GM23338 (cell line): ENCODE measurements around the gene CCDC146. TPM values are rescaled to one million over a fixed set of nuclear protein-coding genes. Genes with fewer than 3 reads are reported as not detected.

Source experiments
- ATAC-seq: fragments of 200-7000 bp; cut with Tn5 transposase; 3 replicates; pipeline ENCODE4 v1.9.1; 2020
- DNase-seq: peaks from one replicate; pipeline ENCODE4 v3.0.0-alpha.2; 2015; ENCODE audit warnings: low spot score
- H2AFZ ChIP-seq: fragments of 200-600 bp; sonication (generic); 2 replicates; pipeline ENCODE4 v1.8.0; 2016; ENCODE audit warnings: antibody characterized with exemption, mild to moderate bottlenecking, moderate library complexity
- H3F3A ChIP-seq: fragments of 200-600 bp; sonication (generic); replicated peaks from 2 replicates; pipeline ENCODE4 v1.8.0; 2017; ENCODE audit warnings: antibody characterized with exemption, mixed run types, low read depth
- H3K27ac ChIP-seq: fragments of 200-600 bp; sonication (generic); 2 replicates; pipeline ENCODE4 v1.6.1; 2016; ENCODE audit warnings: low read depth
- H3K27me3 ChIP-seq: fragments of 200-600 bp; sonication (generic); 2 replicates; pipeline ENCODE4 v1.8.0; 2016; ENCODE audit warnings: mild to moderate bottlenecking, mixed run types, moderate library complexity; ENCODE audit not compliant: insufficient read depth
- H3K36me3 ChIP-seq: fragments of 200-600 bp; sonication (generic); 2 replicates; pipeline ENCODE4 v1.8.0; 2016; ENCODE audit warnings: mild to moderate bottlenecking; ENCODE audit not compliant: insufficient read depth
- H3K4me1 ChIP-seq: fragments of 200-600 bp; sonication (generic); 2 replicates; pipeline ENCODE4 v1.8.0; 2016; ENCODE audit warnings: mild to moderate bottlenecking, moderate library complexity; ENCODE audit not compliant: insufficient read depth
- H3K4me2 ChIP-seq: fragments of 200-600 bp; sonication (generic); 2 replicates; pipeline ENCODE4 v1.7.1; 2017; ENCODE audit warnings: mixed run types
- H3K4me3 ChIP-seq: fragments of 200-600 bp; sonication (generic); 2 replicates; pipeline ENCODE4 v1.6.1; 2016; ENCODE audit warnings: mixed run types
- H3K79me2 ChIP-seq: fragments of 200-600 bp; sonication (generic); replicated peaks from 2 replicates; pipeline ENCODE4 v1.8.0; 2017; ENCODE audit warnings: mild to moderate bottlenecking; ENCODE audit not compliant: insufficient read depth
- H3K9me2 ChIP-seq: fragments of 200-600 bp; sonication (generic); 2 replicates; pipeline ENCODE4 v1.8.0; 2017; ENCODE audit not compliant: insufficient read depth
- H4K20me1 ChIP-seq: fragments of 200-600 bp; sonication (generic); replicated peaks from 2 replicates; pipeline ENCODE4 v1.8.0; 2017; ENCODE audit warnings: mild to moderate bottlenecking; ENCODE audit not compliant: insufficient read depth
- H3K27ac Mint-ChIP-seq: 2 replicates; pipeline ENCODE4 v1.8.0; 2020; ENCODE audit warnings: inconsistent platforms, mild to moderate bottlenecking, moderate library complexity, mixed read lengths
- H3K27me3 Mint-ChIP-seq: 3 replicates; pipeline ENCODE4 v1.8.0; 2022; ENCODE audit warnings: low read depth, mild to moderate bottlenecking, moderate library complexity, mixed read lengths, inconsistent platforms; ENCODE audit not compliant: insufficient read depth, poor library complexity
- H3K36me3 Mint-ChIP-seq: 3 replicates; pipeline ENCODE4 v1.8.0; 2021; ENCODE audit warnings: low read depth, mild to moderate bottlenecking, inconsistent platforms, moderate library complexity, mixed read lengths
- H3K4me1 Mint-ChIP-seq: 3 replicates; pipeline ENCODE4 v1.8.0; 2020; ENCODE audit warnings: mild to moderate bottlenecking, inconsistent platforms, mixed read lengths
- H3K4me3 Mint-ChIP-seq: 3 replicates; pipeline ENCODE4 v1.8.0; 2021; ENCODE audit warnings: moderate library complexity, mild to moderate bottlenecking, inconsistent platforms, mixed read lengths
- H3K9me3 Mint-ChIP-seq: 3 replicates; pipeline ENCODE4 v1.8.0; 2020; ENCODE audit warnings: moderate library complexity, mild to moderate bottlenecking, inconsistent platforms, mixed read lengths
- CREB1 ChIP-seq: fragments of 250-450 bp; sonication (Bioruptor Pico); IDR thresholded peaks from 2 replicates; pipeline ENCODE4 v1.5.0; 2020; ENCODE audit warnings: low read depth, mild to moderate bottlenecking, moderate library complexity
- EZH2phosphoT487 ChIP-seq: fragments of 200-600 bp; sonication (generic); IDR thresholded peaks from one replicate; pipeline ENCODE4 v1.8.1; 2018; ENCODE audit warnings: antibody characterized with exemption; ENCODE audit not compliant: unreplicated experiment
- ZNF114 ChIP-seq: fragments of 250-450 bp; sonication (Bioruptor Pico); IDR thresholded peaks from 2 replicates; pipeline ENCODE4 v1.5.0; 2020; ENCODE audit warnings: mild to moderate bottlenecking, moderate library complexity
- ZNF462 ChIP-seq: fragments of 250-450 bp; sonication (Bioruptor Pico); IDR thresholded peaks from 2 replicates; pipeline ENCODE4 v1.5.0; 2020; ENCODE audit warnings: mild to moderate bottlenecking, moderate library complexity
- polyA plus RNA-seq: library from polyadenylated mRNA; unstranded; fragments of >200 nt; fragmentation: Nextera tagmentation; extraction: Ambion mirVana; gene quantifications from 2 replicates; pipeline ENCODE4 v1.2.1, GENCODE V29; 2016
- total RNA-seq: library from RNA; depleted of rRNA; stranded (reverse); fragments of >200 nt; shearing (Covaris generic); gene quantifications from 2 replicates; pipeline ENCODE4 v1.2.3, GENCODE V29; 2014
- TF ChIP-seq, protein P1 (sequence below): IDR thresholded peaks from 2 replicates; pipeline ENCODE4 v1.6.1; 2016; ENCODE audit warnings: antibody characterized with exemption

CCDC146 gene
- total and polyA plus RNA-seq, 2 experiments from 2014 or later: 0.35 to 0.74 TPM

- TF ChIP-seq ZNF462 (CRISPR knock-in tag) (no peak), CREB1 (no peak), EZH2phosphoT487 (no peak)
- TF ChIP-seq, protein P1, sequence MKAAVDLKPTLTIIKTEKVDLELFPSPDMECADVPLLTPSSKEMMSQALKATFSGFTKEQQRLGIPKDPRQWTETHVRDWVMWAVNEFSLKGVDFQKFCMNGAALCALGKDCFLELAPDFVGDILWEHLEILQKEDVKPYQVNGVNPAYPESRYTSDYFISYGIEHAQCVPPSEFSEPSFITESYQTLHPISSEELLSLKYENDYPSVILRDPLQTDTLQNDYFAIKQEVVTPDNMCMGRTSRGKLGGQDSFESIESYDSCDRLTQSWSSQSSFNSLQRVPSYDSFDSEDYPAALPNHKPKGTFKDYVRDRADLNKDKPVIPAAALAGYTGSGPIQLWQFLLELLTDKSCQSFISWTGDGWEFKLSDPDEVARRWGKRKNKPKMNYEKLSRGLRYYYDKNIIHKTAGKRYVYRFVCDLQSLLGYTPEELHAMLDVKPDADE: no peak
Measured at GRCh38 chr7:77232467-77232866, 110.1 kb downstream of the CCDC146 start (continued).

- no peak overlapping the region for H3K27ac Mint-ChIP-seq
- H3K27ac ChIP-seq: no peak overlapping the region
- no peaks in the 10 kb centered on the region for H3K79me2 ChIP-seq
- peaks cover 8% of the 10 kb centered on the region for H3K4me1 Mint-ChIP-seq
- ATAC-seq: no peak
- H3K36me3 Mint-ChIP-seq: no peaks in the 10 kb centered on the region
- H3K4me2 ChIP-seq: no peak overlapping the region
- no peaks in the 10 kb centered on the region for H3K27me3 ChIP-seq
- no peak for DNase-seq
- H3K4me3 Mint-ChIP-seq: no peak overlapping the region
- H2AFZ ChIP-seq: no peak overlapping the region
- H3K4me3 ChIP-seq: no peak overlapping the region
- H3K36me3 ChIP-seq: no peaks in the 10 kb centered on the region
- no peaks in the 10 kb centered on the region for H3F3A ChIP-seq
- H3K27me3 Mint-ChIP-seq: peaks cover 1% of the 10 kb centered on the region
- H3K9me2 ChIP-seq: 0 out of 2 replicates have a peak, but pooled peaks cover 5% of the 10 kb centered on the region
- H4K20me1 ChIP-seq: no peaks in the 10 kb centered on the region
- peaks cover 1% of the 10 kb centered on the region; the same call in 1 of the 3 replicates for H3K9me3 Mint-ChIP-seq
- H3K4me1 ChIP-seq: no peaks in the 10 kb centered on the region
- TF ChIP-seq, protein P1: no peak
- TF ChIP-seq ZNF462 (CRISPR knock-in tag) (no peak), ZNF114 (no peak), CREB1 (no peak)
Measured at GRCh38 chr7:77235276-77235675, 112.9 kb downstream of the CCDC146 start.
